SK-N-SH (cell line): ENCODE data around the gene CCDC60.

Experiments
- POLR2AphosphoS5 ChIP-seq: IDR thresholded peaks from 2 replicates; pipeline ENCODE4 v1.6.1; 2012; ENCODE audit warnings: low read depth, low read length
- TF ChIP-seq, protein P1 (sequence below): fragments of 200-600 bp; sonication (generic); IDR thresholded peaks from 2 replicates; pipeline ENCODE4 v1.6.1; 2017; ENCODE audit warnings: antibody characterized with exemption, mild to moderate bottlenecking, moderate library complexity

DNA sequence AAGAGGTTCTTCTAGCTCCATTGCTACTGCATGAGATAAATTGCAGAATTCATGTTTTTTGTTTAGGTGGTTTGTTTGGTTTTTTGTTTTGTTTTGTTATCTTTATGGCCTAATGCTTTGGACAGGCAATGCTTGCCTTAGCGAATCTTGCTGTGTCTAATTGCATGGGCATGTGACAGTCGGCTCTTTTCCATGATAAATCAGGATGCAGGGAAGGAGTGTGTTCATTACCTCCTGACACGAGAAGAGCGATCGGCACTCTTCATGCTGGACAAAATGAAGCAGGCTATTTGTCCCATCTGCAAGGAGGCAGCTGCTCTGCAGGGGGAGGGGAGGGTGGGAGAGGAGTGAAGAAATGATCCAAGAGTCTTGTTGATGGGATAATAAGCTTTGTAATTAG lies 6.5 kb downstream of the CCDC60 start:
- no peak for TF ChIP-seq POLR2AphosphoS5
- TF ChIP-seq, protein P1, sequence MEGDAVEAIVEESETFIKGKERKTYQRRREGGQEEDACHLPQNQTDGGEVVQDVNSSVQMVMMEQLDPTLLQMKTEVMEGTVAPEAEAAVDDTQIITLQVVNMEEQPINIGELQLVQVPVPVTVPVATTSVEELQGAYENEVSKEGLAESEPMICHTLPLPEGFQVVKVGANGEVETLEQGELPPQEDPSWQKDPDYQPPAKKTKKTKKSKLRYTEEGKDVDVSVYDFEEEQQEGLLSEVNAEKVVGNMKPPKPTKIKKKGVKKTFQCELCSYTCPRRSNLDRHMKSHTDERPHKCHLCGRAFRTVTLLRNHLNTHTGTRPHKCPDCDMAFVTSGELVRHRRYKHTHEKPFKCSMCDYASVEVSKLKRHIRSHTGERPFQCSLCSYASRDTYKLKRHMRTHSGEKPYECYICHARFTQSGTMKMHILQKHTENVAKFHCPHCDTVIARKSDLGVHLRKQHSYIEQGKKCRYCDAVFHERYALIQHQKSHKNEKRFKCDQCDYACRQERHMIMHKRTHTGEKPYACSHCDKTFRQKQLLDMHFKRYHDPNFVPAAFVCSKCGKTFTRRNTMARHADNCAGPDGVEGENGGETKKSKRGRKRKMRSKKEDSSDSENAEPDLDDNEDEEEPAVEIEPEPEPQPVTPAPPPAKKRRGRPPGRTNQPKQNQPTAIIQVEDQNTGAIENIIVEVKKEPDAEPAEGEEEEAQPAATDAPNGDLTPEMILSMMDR: no peak
